ENCODE results near the gene PLS3. TPM values are rescaled to one million over a fixed set of nuclear protein-coding genes. Genes with fewer than 3 reads are reported as not detected.

PLS3 gene
- total RNA-seq, 1 experiment from 2014 or later: 96.7 TPM

DNA sequence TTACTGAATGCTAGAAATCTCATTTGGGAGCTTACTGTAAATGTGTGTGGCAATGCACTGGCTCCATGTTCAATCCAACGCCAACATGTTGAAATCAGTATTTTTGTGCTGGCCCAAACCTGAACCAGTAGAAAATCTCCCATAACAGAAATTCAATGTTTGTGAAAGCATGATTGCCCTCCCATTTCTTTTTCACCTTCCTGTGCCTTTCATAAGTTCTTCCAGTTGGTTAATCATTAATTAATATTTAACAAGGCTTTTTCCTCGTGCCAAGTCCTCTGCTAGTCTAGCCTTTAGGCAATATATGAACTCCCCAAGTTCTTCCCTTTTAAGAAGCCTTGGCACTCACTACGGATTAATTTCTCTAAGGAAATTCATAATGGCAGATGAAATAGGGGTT lies 1.3 kb upstream of the PLS3 start:
- peaks cover 17% of the 10 kb centered on the region; the same call in 1 of the 2 replicates for H3K4me1 Mint-ChIP-seq
- ATAC-seq: no peak
- ChIA-PET POLR2A (no interaction called here), CTCF (no interaction called here)
- no peaks in the 10 kb centered on the region for H3K27me3 Mint-ChIP-seq (ENCODE audit: low read depth)
- TF ChIP-seq SP1 (CRISPR knock-in tag; conservative IDR thresholded peaks at IDR 0.05) (no peak), ZNF138 (CRISPR knock-in tag; conservative IDR thresholded peaks at IDR 0.05) (no peak), CBFB (CRISPR knock-in tag; IDR thresholded peaks at IDR 0.05; ENCODE audit: low read depth) (no peak), GRHL2 (CRISPR knock-in tag; IDR thresholded peaks at IDR 0.05; ENCODE audit: insufficient replicate concordance, severe bottlenecking) (no peak), NR2C2 (CRISPR knock-in tag; IDR thresholded peaks at IDR 0.05) (no peak), FOXJ3 (CRISPR knock-in tag; IDR thresholded peaks at IDR 0.05; ENCODE audit: borderline replicate concordance) (no peak), ZNF671 (CRISPR knock-in tag; IDR thresholded peaks at IDR 0.05) (no peak), ZNF219 (CRISPR knock-in tag; IDR thresholded peaks at IDR 0.05; ENCODE audit: borderline replicate concordance) (no peak)
- TF ChIP-seq, protein P1, sequence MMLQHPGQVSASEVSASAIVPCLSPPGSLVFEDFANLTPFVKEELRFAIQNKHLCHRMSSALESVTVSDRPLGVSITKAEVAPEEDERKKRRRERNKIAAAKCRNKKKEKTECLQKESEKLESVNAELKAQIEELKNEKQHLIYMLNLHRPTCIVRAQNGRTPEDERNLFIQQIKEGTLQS (CRISPR knock-in tag; conservative IDR thresholded peaks at IDR 0.05): no peak
- TF ChIP-seq, protein P2, sequence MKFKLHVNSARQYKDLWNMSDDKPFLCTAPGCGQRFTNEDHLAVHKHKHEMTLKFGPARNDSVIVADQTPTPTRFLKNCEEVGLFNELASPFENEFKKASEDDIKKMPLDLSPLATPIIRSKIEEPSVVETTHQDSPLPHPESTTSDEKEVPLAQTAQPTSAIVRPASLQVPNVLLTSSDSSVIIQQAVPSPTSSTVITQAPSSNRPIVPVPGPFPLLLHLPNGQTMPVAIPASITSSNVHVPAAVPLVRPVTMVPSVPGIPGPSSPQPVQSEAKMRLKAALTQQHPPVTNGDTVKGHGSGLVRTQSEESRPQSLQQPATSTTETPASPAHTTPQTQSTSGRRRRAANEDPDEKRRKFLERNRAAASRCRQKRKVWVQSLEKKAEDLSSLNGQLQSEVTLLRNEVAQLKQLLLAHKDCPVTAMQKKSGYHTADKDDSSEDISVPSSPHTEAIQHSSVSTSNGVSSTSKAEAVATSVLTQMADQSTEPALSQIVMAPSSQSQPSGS (CRISPR knock-in tag; IDR thresholded peaks at IDR 0.05; ENCODE audit: borderline replicate concordance, low read depth): no peak
- TF ChIP-seq, protein P3, sequence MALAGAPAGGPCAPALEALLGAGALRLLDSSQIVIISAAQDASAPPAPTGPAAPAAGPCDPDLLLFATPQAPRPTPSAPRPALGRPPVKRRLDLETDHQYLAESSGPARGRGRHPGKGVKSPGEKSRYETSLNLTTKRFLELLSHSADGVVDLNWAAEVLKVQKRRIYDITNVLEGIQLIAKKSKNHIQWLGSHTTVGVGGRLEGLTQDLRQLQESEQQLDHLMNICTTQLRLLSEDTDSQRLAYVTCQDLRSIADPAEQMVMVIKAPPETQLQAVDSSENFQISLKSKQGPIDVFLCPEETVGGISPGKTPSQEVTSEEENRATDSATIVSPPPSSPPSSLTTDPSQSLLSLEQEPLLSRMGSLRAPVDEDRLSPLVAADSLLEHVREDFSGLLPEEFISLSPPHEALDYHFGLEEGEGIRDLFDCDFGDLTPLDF (CRISPR knock-in tag; IDR thresholded peaks at IDR 0.05): no peak
- H3K27ac Mint-ChIP-seq: no peak overlapping the region
- H3K36me3 Mint-ChIP-seq: no peaks in the 10 kb centered on the region
- no peaks in the 10 kb centered on the region for H3K9me3 Mint-ChIP-seq
- DNase-seq (ENCODE audit: low spot score): no peak
- H3K4me3 Mint-ChIP-seq: no peak overlapping the region

DNA sequence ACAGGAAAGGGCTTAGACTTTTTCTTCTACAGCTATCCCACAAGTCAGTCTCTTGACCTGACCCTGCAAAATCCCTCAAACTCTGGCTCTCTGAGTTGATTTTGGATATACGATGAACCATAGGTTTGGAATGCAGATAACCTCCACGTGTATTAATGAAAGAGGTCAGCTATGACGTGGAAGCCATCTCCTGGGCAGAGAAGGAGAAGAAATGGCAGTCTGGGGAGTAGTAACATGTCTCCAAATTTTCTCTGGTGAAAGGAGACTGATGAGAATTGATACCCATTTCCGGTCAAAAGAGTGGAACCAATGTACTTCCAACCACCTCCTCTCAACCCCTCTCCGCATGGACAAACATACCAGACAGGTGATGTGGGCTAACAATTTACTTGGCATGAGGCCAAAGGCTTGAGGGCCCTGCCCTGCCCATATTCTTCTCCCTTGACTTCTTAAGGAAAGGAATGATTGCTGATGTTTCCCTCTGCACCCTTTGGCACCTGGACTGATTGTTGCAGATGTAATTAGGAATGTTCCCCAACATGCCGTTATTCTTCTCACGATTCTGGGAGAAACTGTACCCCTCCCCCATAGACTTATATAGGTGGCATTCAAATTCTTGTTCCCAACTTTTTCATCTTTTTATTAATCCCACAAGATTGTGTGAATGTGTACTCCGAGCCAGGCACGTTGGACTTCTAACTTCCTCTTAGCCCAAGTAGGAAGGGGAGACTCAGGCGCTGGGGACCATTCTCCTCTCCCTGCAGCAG lies 580 bp upstream of the PLS3 start:
- ChIA-PET POLR2A (interaction anchor here (1.5 kb wide), 1 partner anchor 28 kb away, joined by 6 read pairs; no protein-coding TSS in a partner anchor), CTCF (no interaction called here)
- no peaks in the 10 kb centered on the region for H3K36me3 Mint-ChIP-seq
- H3K27ac Mint-ChIP-seq: no peak overlapping the region
- ATAC-seq: no peak
- peaks cover 17% of the 10 kb centered on the region; the same call in 1 of the 2 replicates for H3K4me1 Mint-ChIP-seq
- H3K9me3 Mint-ChIP-seq: no peaks in the 10 kb centered on the region
- peak overlapping the region; percentile 91 for H3K4me3 Mint-ChIP-seq
- no peaks in the 10 kb centered on the region for H3K27me3 Mint-ChIP-seq (ENCODE audit: low read depth)
- no peak for DNase-seq (ENCODE audit: low spot score)
- TF ChIP-seq, protein P4, sequence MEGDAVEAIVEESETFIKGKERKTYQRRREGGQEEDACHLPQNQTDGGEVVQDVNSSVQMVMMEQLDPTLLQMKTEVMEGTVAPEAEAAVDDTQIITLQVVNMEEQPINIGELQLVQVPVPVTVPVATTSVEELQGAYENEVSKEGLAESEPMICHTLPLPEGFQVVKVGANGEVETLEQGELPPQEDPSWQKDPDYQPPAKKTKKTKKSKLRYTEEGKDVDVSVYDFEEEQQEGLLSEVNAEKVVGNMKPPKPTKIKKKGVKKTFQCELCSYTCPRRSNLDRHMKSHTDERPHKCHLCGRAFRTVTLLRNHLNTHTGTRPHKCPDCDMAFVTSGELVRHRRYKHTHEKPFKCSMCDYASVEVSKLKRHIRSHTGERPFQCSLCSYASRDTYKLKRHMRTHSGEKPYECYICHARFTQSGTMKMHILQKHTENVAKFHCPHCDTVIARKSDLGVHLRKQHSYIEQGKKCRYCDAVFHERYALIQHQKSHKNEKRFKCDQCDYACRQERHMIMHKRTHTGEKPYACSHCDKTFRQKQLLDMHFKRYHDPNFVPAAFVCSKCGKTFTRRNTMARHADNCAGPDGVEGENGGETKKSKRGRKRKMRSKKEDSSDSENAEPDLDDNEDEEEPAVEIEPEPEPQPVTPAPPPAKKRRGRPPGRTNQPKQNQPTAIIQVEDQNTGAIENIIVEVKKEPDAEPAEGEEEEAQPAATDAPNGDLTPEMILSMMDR (IDR thresholded peaks at IDR 0.05): no peak
- TF ChIP-seq RORB (CRISPR knock-in tag; IDR thresholded peaks at IDR 0.05): no peak
- TF ChIP-seq NR3C1 (CRISPR knock-in tag; conservative IDR thresholded peaks at IDR 0.05; ENCODE audit: low read depth): no peak
- TF ChIP-seq, protein P5, sequence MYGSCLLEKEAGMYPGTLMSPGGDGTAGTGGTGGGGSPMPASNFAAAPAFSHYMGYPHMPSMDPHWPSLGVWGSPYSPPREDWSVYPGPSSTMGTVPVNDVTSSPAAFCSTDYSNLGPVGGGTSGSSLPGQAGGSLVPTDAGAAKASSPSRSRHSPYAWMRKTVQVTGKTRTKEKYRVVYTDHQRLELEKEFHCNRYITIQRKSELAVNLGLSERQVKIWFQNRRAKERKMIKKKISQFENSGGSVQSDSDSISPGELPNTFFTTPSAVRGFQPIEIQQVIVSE (CRISPR knock-in tag; IDR thresholded peaks at IDR 0.05; ENCODE audit: borderline replicate concordance): no peak
- TF ChIP-seq NFYB (CRISPR knock-in tag; conservative IDR thresholded peaks at IDR 0.05; ENCODE audit: low read depth): no peak
- TF ChIP-seq, protein P6, sequence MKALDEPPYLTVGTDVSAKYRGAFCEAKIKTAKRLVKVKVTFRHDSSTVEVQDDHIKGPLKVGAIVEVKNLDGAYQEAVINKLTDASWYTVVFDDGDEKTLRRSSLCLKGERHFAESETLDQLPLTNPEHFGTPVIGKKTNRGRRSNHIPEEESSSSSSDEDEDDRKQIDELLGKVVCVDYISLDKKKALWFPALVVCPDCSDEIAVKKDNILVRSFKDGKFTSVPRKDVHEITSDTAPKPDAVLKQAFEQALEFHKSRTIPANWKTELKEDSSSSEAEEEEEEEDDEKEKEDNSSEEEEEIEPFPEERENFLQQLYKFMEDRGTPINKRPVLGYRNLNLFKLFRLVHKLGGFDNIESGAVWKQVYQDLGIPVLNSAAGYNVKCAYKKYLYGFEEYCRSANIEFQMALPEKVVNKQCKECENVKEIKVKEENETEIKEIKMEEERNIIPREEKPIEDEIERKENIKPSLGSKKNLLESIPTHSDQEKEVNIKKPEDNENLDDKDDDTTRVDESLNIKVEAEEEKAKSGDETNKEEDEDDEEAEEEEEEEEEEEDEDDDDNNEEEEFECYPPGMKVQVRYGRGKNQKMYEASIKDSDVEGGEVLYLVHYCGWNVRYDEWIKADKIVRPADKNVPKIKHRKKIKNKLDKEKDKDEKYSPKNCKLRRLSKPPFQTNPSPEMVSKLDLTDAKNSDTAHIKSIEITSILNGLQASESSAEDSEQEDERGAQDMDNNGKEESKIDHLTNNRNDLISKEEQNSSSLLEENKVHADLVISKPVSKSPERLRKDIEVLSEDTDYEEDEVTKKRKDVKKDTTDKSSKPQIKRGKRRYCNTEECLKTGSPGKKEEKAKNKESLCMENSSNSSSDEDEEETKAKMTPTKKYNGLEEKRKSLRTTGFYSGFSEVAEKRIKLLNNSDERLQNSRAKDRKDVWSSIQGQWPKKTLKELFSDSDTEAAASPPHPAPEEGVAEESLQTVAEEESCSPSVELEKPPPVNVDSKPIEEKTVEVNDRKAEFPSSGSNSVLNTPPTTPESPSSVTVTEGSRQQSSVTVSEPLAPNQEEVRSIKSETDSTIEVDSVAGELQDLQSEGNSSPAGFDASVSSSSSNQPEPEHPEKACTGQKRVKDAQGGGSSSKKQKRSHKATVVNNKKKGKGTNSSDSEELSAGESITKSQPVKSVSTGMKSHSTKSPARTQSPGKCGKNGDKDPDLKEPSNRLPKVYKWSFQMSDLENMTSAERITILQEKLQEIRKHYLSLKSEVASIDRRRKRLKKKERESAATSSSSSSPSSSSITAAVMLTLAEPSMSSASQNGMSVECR (CRISPR knock-in tag; IDR thresholded peaks at IDR 0.05; ENCODE audit: borderline replicate concordance): no peak
- no peak for TF ChIP-seq HMGA2 (CRISPR knock-in tag; IDR thresholded peaks at IDR 0.05)
- no peak for TF ChIP-seq EMX1 (CRISPR knock-in tag; IDR thresholded peaks at IDR 0.05)
- TF ChIP-seq, protein P7, sequence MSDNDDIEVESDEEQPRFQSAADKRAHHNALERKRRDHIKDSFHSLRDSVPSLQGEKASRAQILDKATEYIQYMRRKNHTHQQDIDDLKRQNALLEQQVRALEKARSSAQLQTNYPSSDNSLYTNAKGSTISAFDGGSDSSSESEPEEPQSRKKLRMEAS (CRISPR knock-in tag; IDR thresholded peaks at IDR 0.05): no peak
- TF ChIP-seq, protein P8, sequence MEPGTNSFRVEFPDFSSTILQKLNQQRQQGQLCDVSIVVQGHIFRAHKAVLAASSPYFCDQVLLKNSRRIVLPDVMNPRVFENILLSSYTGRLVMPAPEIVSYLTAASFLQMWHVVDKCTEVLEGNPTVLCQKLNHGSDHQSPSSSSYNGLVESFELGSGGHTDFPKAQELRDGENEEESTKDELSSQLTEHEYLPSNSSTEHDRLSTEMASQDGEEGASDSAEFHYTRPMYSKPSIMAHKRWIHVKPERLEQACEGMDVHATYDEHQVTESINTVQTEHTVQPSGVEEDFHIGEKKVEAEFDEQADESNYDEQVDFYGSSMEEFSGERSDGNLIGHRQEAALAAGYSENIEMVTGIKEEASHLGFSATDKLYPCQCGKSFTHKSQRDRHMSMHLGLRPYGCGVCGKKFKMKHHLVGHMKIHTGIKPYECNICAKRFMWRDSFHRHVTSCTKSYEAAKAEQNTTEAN (CRISPR knock-in tag; IDR thresholded peaks at IDR 0.05): no peak

Data from WTC11 (cell line).